Neural crest cell (in vitro differentiated cells): ENCODE measurements around the gene TEX261. TPM values are rescaled to one million over a fixed set of nuclear protein-coding genes. Genes with fewer than 3 reads are reported as not detected.

Experiments used
- DNase-seq: peaks from one replicate; pipeline ENCODE4 v3.0.0; 2021; ENCODE audit warnings: low read depth, mixed read lengths, low spot score
- H3K27ac Mint-ChIP-seq: one replicate; pipeline ENCODE4 v1.8.0; 2021; ENCODE audit warnings: mild to moderate bottlenecking, mixed read lengths; ENCODE audit not compliant: unreplicated experiment
- H3K27me3 Mint-ChIP-seq: 2 replicates; pipeline ENCODE4 v1.8.0; 2021; ENCODE audit warnings: low read depth, mild to moderate bottlenecking, mixed read lengths
- H3K36me3 Mint-ChIP-seq: 2 replicates; pipeline ENCODE4 v1.8.0; 2021; ENCODE audit warnings: low read depth, mild to moderate bottlenecking, mixed read lengths
- H3K4me1 Mint-ChIP-seq: 2 replicates; pipeline ENCODE4 v1.8.0; 2021; ENCODE audit warnings: mixed read lengths
- H3K4me3 Mint-ChIP-seq: one replicate; pipeline ENCODE4 v1.8.0; 2021; ENCODE audit warnings: mild to moderate bottlenecking, mixed read lengths
- H3K9me3 Mint-ChIP-seq: 2 replicates; pipeline ENCODE4 v1.8.0; 2021; ENCODE audit warnings: mixed read lengths
- CTCF ChIP-seq: fragments of 200-600 bp; sonication (generic); conservative IDR thresholded peaks from 2 replicates; pipeline ENCODE4 v1.5.0; 2021; ENCODE audit warnings: antibody characterized with exemption, mild to moderate bottlenecking
- total RNA-seq: library from RNA; stranded (reverse); gene quantifications from 2 replicates; pipeline ENCODE4 v1.2.1, GENCODE V29; 2021

TEX261 gene
- total RNA-seq, 1 donor from 2014 or later: 57.2 TPM

GRCh38 chr2:70981866-70982810 lies 12.5 kb downstream of the TEX261 start:
- peaks cover 8% of the 10 kb centered on the region for H3K36me3 Mint-ChIP-seq
- no peak for DNase-seq
- peaks cover 12% of the 10 kb centered on the region for H3K4me1 Mint-ChIP-seq
- TF ChIP-seq CTCF: no peak
- no peaks in the 10 kb centered on the region for H3K27me3 Mint-ChIP-seq
- H3K4me3 Mint-ChIP-seq: no peak overlapping the region
- no peaks in the 10 kb centered on the region for H3K9me3 Mint-ChIP-seq
- H3K27ac Mint-ChIP-seq: no peak overlapping the region

GRCh38 chr2:70981421-70981820 lies 13.3 kb downstream of the TEX261 start:
- Mint-ChIP-seq H3K27ac (no peak overlapping the region), H3K36me3 (peaks cover 5% of the 10 kb centered on the region), H3K9me3 (no peaks in the 10 kb centered on the region), H3K27me3 (no peaks in the 10 kb centered on the region), H3K4me3 (no peak overlapping the region), H3K4me1 (peaks cover 18% of the 10 kb centered on the region)
- no peak for DNase-seq
- TF ChIP-seq CTCF: no peak

GRCh38 chr2:70979626-70980025 lies 15.0 kb downstream of the TEX261 start:
- no peak for DNase-seq
- H3K4me3 Mint-ChIP-seq: peak overlapping the region; percentile 50

GRCh38 chr2:70979180-70979488 lies 15.5 kb downstream of the TEX261 start:
- Mint-ChIP-seq H3K4me3 (peak overlapping the region; percentile 50), H3K9me3 (no peaks in the 10 kb centered on the region), H3K36me3 (no peaks in the 10 kb centered on the region), H3K27ac (no peak overlapping the region), H3K4me1 (peaks cover 19% of the 10 kb centered on the region), H3K27me3 (peaks cover 3% of the 10 kb centered on the region)
- DNase-seq: no peak
- TF ChIP-seq CTCF: no peak

More at GRCh38 chr2:70979626-70980025, 15.0 kb downstream of the TEX261 start:
- Mint-ChIP-seq H3K9me3 (no peaks in the 10 kb centered on the region), H3K27ac (no peak overlapping the region), H3K27me3 (peaks cover 3% of the 10 kb centered on the region), H3K36me3 (no peaks in the 10 kb centered on the region), H3K4me1 (peaks cover 19% of the 10 kb centered on the region)
- TF ChIP-seq CTCF: no peak

GRCh38 chr2:70978341-70979179 lies 16.1 kb downstream of the TEX261 start, which contains the start of gene ANKRD53:
Gene ANKRD53, plus strand, starts transcription at chr2:70978630. Its CDS starts 16 bp downstream, at chr2:70978646.
- peaks cover 3% of the 10 kb centered on the region for H3K27me3 Mint-ChIP-seq
- TF ChIP-seq CTCF: no peak
- H3K4me1 Mint-ChIP-seq: peaks cover 19% of the 10 kb centered on the region
- H3K9me3 Mint-ChIP-seq: no peaks in the 10 kb centered on the region
- peak within 1 kb of the TSS; percentile 94 for H3K27ac Mint-ChIP-seq
- DNase-seq: peak; percentile 67
- peak within 1 kb of the TSS; percentile 83 for H3K4me3 Mint-ChIP-seq
- no peaks in the 10 kb centered on the region for H3K36me3 Mint-ChIP-seq
